Measurements from ENCODE around the gene GNL3L.
"Not testable (repeated sequence)": the region's sequence is repeated elsewhere in the genome, so short reads cannot be mapped to it uniquely, and the experiment has no call there.

The GNL3L gene

DNA sequence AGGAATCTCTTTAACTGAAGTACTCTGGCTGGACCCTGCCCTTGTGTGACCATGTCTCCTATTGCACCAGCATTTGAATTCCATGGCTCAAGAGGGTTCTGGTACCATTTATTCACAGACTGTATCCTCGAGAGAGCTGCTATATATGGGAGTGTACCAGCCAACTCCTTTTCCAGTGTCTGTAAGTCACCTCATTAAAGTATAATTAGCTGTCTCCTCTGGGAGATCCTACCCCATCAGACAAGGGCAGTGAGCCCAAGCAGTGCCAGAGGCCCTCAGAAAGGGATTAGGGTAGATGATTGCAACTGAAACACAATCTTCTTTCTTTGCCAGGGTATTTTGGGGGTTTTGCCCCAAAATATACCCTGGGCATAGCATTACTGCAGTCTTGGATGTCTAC is 31.6 kb downstream of the GNL3L start:
- no peak for DNase-seq

DNA sequence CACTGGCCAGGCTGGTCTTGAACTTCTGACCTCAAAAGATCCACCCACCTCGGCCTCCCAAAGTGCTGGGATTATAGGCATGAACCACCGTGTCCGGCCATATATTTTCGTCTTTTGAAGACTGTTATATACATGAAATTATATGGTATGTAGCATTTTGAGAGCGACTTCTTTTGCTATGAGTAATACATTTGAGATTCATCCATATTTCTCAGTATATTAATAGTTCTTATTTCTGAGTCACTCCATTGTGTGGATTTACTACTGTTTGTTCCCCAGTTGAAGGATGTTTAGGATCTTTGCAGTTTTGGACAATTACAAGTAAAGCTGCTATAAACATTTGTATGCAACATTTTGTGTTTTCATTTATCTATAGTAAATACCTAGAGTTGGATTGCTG is 34.9 kb downstream of the GNL3L start:
- no peak for DNase-seq

DNA sequence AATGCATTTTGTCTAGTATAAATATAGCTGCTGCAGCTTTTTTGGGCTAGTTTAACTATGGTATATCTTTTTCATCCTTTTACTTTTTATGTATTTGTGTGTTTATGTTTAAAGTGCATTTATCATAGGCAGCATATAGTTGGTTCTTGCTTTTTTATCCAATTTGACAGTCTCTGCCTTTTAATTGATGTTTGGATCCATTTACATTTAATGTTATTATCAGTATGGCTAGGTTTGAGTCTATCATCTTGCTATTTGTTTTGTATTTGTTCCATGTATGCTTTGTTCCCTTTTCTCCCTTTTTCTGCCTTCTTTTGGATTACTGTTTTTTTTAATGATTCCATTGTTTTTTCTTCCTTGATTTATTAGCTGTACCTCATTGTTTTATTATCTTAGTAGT is 40.3 kb downstream of the GNL3L start:
- DNase-seq: no peak

DNA sequence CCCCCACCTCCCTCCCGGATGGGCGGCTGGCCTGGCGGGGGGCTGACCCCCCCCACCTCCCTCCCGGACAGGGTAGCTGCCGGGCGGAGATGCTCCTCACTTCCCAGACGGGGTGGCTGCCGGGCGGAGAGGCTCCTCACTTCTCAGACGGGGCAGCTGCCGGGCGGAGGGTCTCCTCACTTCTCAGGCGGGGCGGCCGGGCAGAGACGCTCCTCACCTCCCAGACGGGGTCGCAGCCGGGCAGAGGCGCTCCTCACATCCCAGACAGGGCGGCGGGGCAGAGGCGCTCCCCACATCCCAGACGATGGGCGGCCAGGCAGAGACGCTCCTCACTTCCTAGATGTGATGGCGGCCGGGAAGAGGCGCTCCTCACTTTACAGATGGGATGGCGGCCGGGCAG is 42.6 kb downstream of the GNL3L start:
- DNase-seq: not testable (repeated sequence)

DNA sequence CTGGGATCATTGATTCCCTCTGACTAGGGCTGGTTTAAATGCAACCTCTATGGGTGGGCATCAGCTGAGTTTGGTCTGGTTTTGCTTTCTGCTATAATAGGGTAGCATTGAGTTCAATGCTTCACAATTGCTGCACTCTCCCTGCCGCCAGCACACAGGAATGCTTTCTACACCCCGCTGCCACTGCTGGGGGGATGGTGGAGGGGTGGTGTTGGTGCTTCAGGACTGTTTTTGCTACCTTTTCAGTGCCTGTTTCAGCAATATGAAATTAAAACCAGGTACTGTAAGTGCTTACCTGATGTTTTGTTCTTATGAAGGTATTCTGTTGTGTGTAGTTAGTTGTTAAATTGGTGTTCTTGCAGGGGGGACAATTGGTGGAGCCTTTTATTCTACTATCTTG is 67.7 kb downstream of the GNL3L start:
- no peak for DNase-seq

DNA sequence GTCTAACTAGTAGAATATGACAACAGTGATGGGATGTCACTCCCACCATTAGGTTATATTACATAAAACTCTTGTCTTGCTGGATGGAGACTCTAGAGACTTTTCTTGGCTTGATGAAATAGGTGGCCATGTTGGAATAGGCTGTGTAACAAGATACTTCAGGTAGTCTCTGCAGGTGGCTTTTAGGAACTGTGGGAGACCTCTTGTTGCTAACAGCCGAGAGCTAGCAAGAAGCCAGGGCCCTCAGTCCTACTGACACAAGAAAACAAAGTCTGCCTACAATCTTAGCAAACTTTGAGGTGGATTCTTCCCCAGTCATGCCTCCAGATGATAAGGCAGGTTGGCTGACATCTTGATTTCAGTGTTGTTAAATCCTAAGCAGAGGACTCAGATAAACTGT is 72.5 kb downstream of the GNL3L start:
- no peak for DNase-seq

All from CD4-positive, alpha-beta T cell treated with Interleukin-15 for 1 hour (primary cell).